A549 (cell line): ENCODE results near the gene SLC5A10. TPM values are rescaled to one million over a fixed set of nuclear protein-coding genes. Genes with fewer than 3 reads are reported as not detected.

Experiments used
- ATAC-seq, 2 experiments: fragments of 200-7000 bp in 1 of 2; fragments of >200 bp in 1 of 2; cut with Nextera tagmentation in 1 of 2; cut with Tn5 transposase in 1 of 2; 3 replicates each; pipeline versions ENCODE4 v1.8.0 to v1.9.1; 2018 to 2020; ENCODE audit warnings: mild to moderate bottlenecking in 1 of 2, moderate library complexity in 1 of 2
- CTCF ChIA-PET: fragments of 300-600 bp; sonication (Branson Sonifier 250); formaldehyde crosslinking; extraction: SDS; loops from one replicate; lab custom pipeline; 2021; ENCODE audit warnings: antibody characterized with exemption, inconsistent platforms; lab: Yijun Ruan, JAX
- POLR2A ChIA-PET: fragments of 350-600 bp; formaldehyde crosslinking; extraction: SDS; loops from one replicate; lab custom pipeline; 2021; ENCODE audit warnings: antibody characterized with exemption, inconsistent platforms; lab: Yijun Ruan, JAX
- DNase-seq, 2 experiments: peaks; one replicate each; pipeline versions ENCODE4 v3.0.0 to v3.0.0-alpha.2; 2011 to 2016; ENCODE audit warnings: low read depth in 1 of 2, low spot score in 1 of 2
- FAIRE-seq: peaks from 2 replicates; lab custom pipeline; 2011; peaks lifted over from hg19 to GRCh38; lab: Jason Lieb, UNC
- H3K27ac ChIP-seq, 2 experiments: fragments of >200 bp; sonication (Bioruptor Twin); formaldehyde crosslinking; 3 replicates each; pipeline ENCODE4 v1.5.1; 2016 to 2017
- H3K4me1 ChIP-seq: fragments of >200 bp; sonication (Bioruptor Twin); formaldehyde crosslinking; 3 replicates; pipeline ENCODE4 v1.6.1; 2016
- H3K4me2 ChIP-seq: fragments of >200 bp; sonication (Bioruptor Twin); formaldehyde crosslinking; 3 replicates; pipeline ENCODE4 v1.6.1; 2016
- H3K4me3 ChIP-seq: fragments of >200 bp; sonication (Bioruptor Twin); formaldehyde crosslinking; 3 replicates; pipeline ENCODE4 v1.5.1; 2016
- H3K9me3 ChIP-seq: fragments of >200 bp; sonication (Bioruptor Twin); formaldehyde crosslinking; 3 replicates; pipeline ENCODE4 v1.6.1; 2016
- CHD2 ChIP-seq: fragments of 150-350 bp; IDR thresholded peaks from 2 replicates; pipeline ENCODE4 v1.6.1; 2014; ENCODE audit warnings: low read length; ENCODE audit not compliant: partially characterized antibody
- CHD4 ChIP-seq: fragments of 200-600 bp; sonication (generic); IDR thresholded peaks from 2 replicates; pipeline ENCODE4 v1.6.1; 2016; ENCODE audit warnings: antibody characterized with exemption, mild to moderate bottlenecking, borderline replicate concordance
- EHF ChIP-seq: fragments of 250-450 bp; sonication (Bioruptor Pico); IDR thresholded peaks from 2 replicates; pipeline ENCODE4 v1.5.0; 2020; ENCODE audit warnings: mild to moderate bottlenecking
- EP300 ChIP-seq, 2 experiments: fragments of >200 bp; sonication (Bioruptor Twin); formaldehyde crosslinking; IDR thresholded peaks; 2 replicates in 1 of 2; 3 replicates in 1 of 2; pipeline ENCODE4 v1.6.1; 2016 to 2017
- GATA3 ChIP-seq: IDR thresholded peaks from 2 replicates; pipeline ENCODE4 v1.6.1; 2012; ENCODE audit warnings: borderline replicate concordance
- HDAC2 ChIP-seq: fragments of 200-600 bp; sonication (generic); IDR thresholded peaks from 2 replicates; pipeline ENCODE4 v1.6.1; 2016
- HEYL ChIP-seq: fragments of 250-450 bp; sonication (Bioruptor Pico); IDR thresholded peaks from 2 replicates; pipeline ENCODE4 v1.8.0; 2021; ENCODE audit warnings: mild to moderate bottlenecking, moderate library complexity
- HOXA7 ChIP-seq: fragments of 250-450 bp; sonication (Bioruptor Pico); IDR thresholded peaks from 2 replicates; pipeline ENCODE4 v1.5.0; 2020; ENCODE audit warnings: mild to moderate bottlenecking, moderate library complexity
- JUNB ChIP-seq: fragments of >200 bp; sonication (Bioruptor Twin); formaldehyde crosslinking; IDR thresholded peaks from 2 replicates; pipeline ENCODE4 v1.6.1; 2016
- KDM1A ChIP-seq: fragments of 200-600 bp; sonication (generic); IDR thresholded peaks from 2 replicates; pipeline ENCODE4 v1.6.1; 2016; ENCODE audit warnings: low read depth, mild to moderate bottlenecking
- MAFK ChIP-seq: fragments of 450-650 bp; IDR thresholded peaks from 2 replicates; pipeline ENCODE4 v1.6.1; 2014; ENCODE audit not compliant: partially characterized antibody
- RCOR1 ChIP-seq: fragments of 150-350 bp; IDR thresholded peaks from 2 replicates; pipeline ENCODE4 v1.6.1; 2014; ENCODE audit warnings: antibody characterized with exemption, low read length, low read depth
- SREBF2 ChIP-seq: fragments of 450-650 bp; IDR thresholded peaks from 2 replicates; pipeline ENCODE4 v1.6.1; 2014; ENCODE audit warnings: mild to moderate bottlenecking, moderate library complexity
- TP53 ChIP-seq: fragments of 250-450 bp; sonication (Bioruptor Pico); IDR thresholded peaks from 2 replicates; pipeline ENCODE4 v1.5.0; 2021; ENCODE audit warnings: mild to moderate bottlenecking, moderate library complexity
- WGBS: methylation state at CpG from one replicate; pipeline ENCODE4 v1.1.6; 2017; ENCODE audit errors: missing lambda C conversion rate; 5-methylcytosine and 5-hydroxymethylcytosine counted together
- polyA plus RNA-seq, 4 experiments: library from polyadenylated mRNA; depleted of rRNA in 3 of 4; stranded (reverse); fragments of >200 nt; fragmentation: RNase III in 1 of 4; extraction: RNeasy Plus Mini Kit Qiagen cat#74134 plus additional on column Dnase treatment in 1 of 4; gene quantifications; 2 replicates in 3 of 4; 3 replicates in 1 of 4; pipeline ENCODE4 v1.2.3, GENCODE V29; 2011 to 2017
- TF ChIP-seq, protein P1 (sequence below): fragments of >200 bp; sonication (Bioruptor Twin); formaldehyde crosslinking; IDR thresholded peaks from 3 replicates; pipeline ENCODE4 v1.5.1; 2016
- TF ChIP-seq, protein P2 (sequence below): fragments of 150-350 bp; IDR thresholded peaks from 2 replicates; pipeline ENCODE4 v1.6.1; 2014; ENCODE audit warnings: low read depth, mild to moderate bottlenecking, low read length
- TF ChIP-seq, protein P3 (sequence below): fragments of >200 bp; sonication (Bioruptor Twin); formaldehyde crosslinking; IDR thresholded peaks from 3 replicates; pipeline ENCODE4 v1.6.1; 2016
- TF ChIP-seq, protein P4 (sequence below): IDR thresholded peaks from 2 replicates; pipeline ENCODE4 v1.6.1; 2012; ENCODE audit warnings: low read depth, borderline replicate concordance
- TF ChIP-seq, protein P5 (sequence below): fragments of >200 bp; sonication (Bioruptor Twin); formaldehyde crosslinking; IDR thresholded peaks from 2 replicates; pipeline ENCODE4 v1.6.1; 2016

The SLC5A10 gene
- polyA plus RNA-seq, 2 of the 4 experiments (the other 2 are of a cell fraction) = 0.15 to 0.28 TPM

DNA sequence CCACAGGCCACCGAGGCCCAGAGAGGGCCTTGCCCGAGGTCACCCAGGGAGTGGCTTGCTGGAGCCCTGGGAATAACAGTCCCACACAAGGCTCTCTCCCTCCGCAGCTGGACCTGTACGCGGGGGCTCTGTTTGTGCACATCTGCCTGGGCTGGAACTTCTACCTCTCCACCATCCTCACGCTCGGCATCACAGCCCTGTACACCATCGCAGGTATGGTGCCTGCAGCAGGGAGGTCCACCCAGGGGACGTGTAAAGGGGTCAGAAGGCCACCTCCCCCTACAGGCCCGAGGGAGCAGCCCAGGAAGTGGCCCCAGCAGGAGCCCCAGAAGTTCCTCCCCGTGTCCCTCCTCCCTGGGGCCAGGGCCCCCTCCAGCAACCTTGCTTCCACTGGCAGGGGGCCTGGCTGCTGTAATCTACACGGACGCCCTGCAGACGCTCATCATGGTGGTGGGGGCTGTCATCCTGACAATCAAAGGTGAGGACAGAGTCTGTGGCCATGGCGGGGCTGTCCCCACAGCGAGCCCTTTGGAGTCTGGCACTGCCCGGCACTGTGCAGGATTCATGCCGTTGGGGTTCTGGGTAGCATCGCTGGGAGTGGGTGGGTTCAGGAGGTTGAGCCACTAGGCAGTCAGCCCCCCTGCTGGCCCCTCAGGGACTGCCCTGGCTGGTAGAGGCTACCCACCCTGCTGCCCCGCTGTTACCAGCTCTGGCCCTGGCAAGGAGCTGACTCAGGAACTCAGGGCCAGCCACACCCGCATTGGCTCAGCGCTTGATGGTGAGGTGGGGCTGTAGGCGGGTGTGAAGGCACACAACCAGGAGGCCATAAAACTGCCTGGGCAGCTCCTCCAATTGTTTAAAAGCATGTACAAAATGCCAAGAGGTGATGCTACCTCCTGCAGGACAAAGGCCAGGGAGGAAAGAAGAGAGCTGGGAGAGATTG, 17.3 kb downstream of the SLC5A10 start:
- ATAC-seq = peak; percentile 9 to 53; a peak in 3 of 6 replicates
- H3K27ac ChIP-seq = peak overlapping the region in 1 of 2 experiments; percentile 73; a peak in 3 of 6 replicates
- 79% methylated on average over 23 of the region's 23 CpGs for WGBS

DNA sequence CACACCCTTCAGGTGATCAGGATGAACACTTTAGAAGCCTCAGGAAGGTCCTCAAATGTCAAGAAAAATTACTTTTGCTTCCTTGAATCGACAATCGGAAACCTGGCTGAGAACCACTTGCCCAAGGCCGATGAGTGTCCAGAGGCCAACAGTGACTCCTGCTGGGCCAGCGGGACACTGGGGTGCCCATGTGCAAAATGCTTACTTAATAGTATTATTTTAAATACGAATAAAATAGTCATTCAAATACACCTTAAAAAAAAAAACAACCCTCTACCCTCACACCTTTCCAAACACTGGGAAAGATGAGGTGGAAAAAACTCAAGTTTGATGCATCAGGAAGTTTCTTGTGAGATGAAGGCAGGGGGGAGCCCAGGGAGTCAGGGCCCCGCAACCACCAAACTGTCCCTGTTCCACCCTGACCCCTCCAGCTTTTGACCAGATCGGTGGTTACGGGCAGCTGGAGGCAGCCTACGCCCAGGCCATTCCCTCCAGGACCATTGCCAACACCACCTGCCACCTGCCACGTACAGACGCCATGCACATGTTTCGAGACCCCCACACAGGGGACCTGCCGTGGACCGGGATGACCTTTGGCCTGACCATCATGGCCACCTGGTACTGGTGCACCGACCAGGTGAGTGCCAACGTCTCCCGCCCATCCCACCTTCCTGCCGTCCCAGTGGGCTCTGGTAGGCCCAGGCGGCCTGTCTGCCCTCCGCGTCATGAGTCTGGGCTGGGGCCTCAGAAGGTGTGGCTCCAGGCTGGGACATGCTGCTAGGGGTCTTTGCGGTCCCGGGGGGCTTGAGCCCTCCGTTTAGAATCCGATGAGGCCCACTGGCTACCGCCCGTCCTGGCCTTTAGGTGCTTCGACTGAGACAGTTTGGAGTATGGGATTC, 18.9 kb downstream of the SLC5A10 start:
- no peaks in the 10 kb centered on the region for H3K9me3 ChIP-seq
- ChIA-PET CTCF (interaction anchor here (3.0 to 20.6 kb wide), 2 partner anchors 8 to 10 kb away, joined by 14 to 215 read pairs; no protein-coding TSS in a partner anchor), POLR2A (no interaction called here)
- 97% methylated on average over 25 of the region's 28 CpGs for WGBS
- ATAC-seq (no peak), DNase-seq (peak in 1 of 2 experiments; percentile 38), FAIRE-seq (no peak)
- peaks cover 33% of the 10 kb centered on the region for H3K4me1 ChIP-seq
- TF ChIP-seq, protein P1, sequence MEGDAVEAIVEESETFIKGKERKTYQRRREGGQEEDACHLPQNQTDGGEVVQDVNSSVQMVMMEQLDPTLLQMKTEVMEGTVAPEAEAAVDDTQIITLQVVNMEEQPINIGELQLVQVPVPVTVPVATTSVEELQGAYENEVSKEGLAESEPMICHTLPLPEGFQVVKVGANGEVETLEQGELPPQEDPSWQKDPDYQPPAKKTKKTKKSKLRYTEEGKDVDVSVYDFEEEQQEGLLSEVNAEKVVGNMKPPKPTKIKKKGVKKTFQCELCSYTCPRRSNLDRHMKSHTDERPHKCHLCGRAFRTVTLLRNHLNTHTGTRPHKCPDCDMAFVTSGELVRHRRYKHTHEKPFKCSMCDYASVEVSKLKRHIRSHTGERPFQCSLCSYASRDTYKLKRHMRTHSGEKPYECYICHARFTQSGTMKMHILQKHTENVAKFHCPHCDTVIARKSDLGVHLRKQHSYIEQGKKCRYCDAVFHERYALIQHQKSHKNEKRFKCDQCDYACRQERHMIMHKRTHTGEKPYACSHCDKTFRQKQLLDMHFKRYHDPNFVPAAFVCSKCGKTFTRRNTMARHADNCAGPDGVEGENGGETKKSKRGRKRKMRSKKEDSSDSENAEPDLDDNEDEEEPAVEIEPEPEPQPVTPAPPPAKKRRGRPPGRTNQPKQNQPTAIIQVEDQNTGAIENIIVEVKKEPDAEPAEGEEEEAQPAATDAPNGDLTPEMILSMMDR = peak; percentile 22; the same call in 2 of the 3 replicates
- TF ChIP-seq, protein P2, sequence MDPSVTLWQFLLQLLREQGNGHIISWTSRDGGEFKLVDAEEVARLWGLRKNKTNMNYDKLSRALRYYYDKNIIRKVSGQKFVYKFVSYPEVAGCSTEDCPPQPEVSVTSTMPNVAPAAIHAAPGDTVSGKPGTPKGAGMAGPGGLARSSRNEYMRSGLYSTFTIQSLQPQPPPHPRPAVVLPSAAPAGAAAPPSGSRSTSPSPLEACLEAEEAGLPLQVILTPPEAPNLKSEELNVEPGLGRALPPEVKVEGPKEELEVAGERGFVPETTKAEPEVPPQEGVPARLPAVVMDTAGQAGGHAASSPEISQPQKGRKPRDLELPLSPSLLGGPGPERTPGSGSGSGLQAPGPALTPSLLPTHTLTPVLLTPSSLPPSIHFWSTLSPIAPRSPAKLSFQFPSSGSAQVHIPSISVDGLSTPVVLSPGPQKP = no peak
- no peak overlapping the region for H3K4me3 ChIP-seq
- H3K27ac ChIP-seq = peak overlapping the region in 1 of 2 experiments; percentile 73; a peak in 2 of 6 replicates
- H3K4me2 ChIP-seq = no peak overlapping the region

More for the DNA sequence above, 17.3 kb downstream of the SLC5A10 start:
- Histone ChIP-seq H3K9me3 (no peaks in the 10 kb centered on the region), H3K4me1 (peaks cover 40% of the 10 kb centered on the region), H3K4me2 (0 out of 3 replicates have a peak overlapping the region, but pooled peaks have one; percentile 8), H3K4me3 (no peak overlapping the region)
- POLR2A ChIA-PET = no interaction called here
- DNase-seq (peak; percentile 54 to 58), FAIRE-seq (no peak)
- TF ChIP-seq, protein P2 = no peak
- TF ChIP-seq HDAC2 = no peak
- TF ChIP-seq HEYL (CRISPR knock-in tag) = no peak
- peak; percentile 75 for TF ChIP-seq MAFK
- TF ChIP-seq HOXA7 (CRISPR knock-in tag) = no peak
- TF ChIP-seq, protein P3, sequence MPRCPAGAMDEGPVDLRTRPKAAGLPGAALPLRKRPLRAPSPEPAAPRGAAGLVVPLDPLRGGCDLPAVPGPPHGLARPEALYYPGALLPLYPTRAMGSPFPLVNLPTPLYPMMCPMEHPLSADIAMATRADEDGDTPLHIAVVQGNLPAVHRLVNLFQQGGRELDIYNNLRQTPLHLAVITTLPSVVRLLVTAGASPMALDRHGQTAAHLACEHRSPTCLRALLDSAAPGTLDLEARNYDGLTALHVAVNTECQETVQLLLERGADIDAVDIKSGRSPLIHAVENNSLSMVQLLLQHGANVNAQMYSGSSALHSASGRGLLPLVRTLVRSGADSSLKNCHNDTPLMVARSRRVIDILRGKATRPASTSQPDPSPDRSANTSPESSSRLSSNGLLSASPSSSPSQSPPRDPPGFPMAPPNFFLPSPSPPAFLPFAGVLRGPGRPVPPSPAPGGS = no peak
- CTCF ChIA-PET = interaction anchor here (3.0 to 20.6 kb wide), 2 partner anchors 8 to 9 kb away, joined by 14 to 215 read pairs; no protein-coding TSS in a partner anchor

DNA sequence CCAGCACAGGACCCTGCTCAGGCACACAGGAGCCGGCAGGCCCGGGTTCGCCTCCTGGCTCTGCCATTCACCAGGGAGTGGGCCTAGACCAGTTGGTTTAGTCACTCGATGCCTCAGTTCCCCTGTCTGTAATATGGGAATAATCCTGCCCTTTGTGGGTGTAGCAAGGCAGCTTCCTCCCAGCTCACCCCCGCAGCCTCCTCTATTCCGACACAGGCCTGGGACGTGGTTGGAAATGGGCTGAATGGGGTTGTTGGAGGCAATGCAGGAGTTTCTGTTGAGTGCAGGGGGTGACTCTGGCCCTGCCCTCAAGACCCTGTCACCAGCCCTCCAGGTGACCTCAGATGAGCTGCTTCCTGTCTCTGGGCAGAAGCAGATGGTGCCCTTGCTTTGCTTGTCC, 19.8 kb downstream of the SLC5A10 start:
- ChIA-PET POLR2A (no interaction called here), CTCF (interaction anchor here (1.2 to 20.6 kb wide), 2 partner anchors 11 to 66 kb away, joined by 3 to 215 read pairs; no protein-coding TSS in a partner anchor)
- ATAC-seq = no peak
- WGBS = 94% methylated on average over 7 of the region's 7 CpGs
- peaks cover 29% of the 10 kb centered on the region for H3K4me1 ChIP-seq
- FAIRE-seq = no peak
- H3K4me2 ChIP-seq = no peak overlapping the region
- H3K27ac ChIP-seq = no peak overlapping the region
- H3K4me3 ChIP-seq = no peak overlapping the region
- no peaks in the 10 kb centered on the region for H3K9me3 ChIP-seq
- no peak for DNase-seq
- no peak for TF ChIP-seq SREBF2
- TF ChIP-seq RCOR1 = no peak
- no peak for TF ChIP-seq CHD4
- TF ChIP-seq, protein P4, sequence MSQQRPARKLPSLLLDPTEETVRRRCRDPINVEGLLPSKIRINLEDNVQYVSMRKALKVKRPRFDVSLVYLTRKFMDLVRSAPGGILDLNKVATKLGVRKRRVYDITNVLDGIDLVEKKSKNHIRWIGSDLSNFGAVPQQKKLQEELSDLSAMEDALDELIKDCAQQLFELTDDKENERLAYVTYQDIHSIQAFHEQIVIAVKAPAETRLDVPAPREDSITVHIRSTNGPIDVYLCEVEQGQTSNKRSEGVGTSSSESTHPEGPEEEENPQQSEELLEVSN = no peak
- TF ChIP-seq KDM1A = no peak
- no peak for TF ChIP-seq EP300 (IDR thresholded peaks at IDR 0.05)
- no peak for TF ChIP-seq JUNB
- no peak for TF ChIP-seq CHD2
- TF ChIP-seq, protein P1 = no peak
- TF ChIP-seq, protein P5, sequence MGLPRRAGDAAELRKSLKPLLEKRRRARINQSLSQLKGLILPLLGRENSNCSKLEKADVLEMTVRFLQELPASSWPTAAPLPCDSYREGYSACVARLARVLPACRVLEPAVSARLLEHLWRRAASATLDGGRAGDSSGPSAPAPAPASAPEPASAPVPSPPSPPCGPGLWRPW = no peak
- TF ChIP-seq TP53 (CRISPR knock-in tag) = no peak
- TF ChIP-seq GATA3 = no peak
- TF ChIP-seq EHF = no peak
